ENCODE data around the gene CARD9.
A peak's percentile ranks its signal among the peaks of the same experiment; 100 is the strongest.

CARD9 gene

GRCh38 chr9:136379401-136379800 lies 5.9 kb upstream of the CARD9 start:
- no peak for DNase-seq

GRCh38 chr9:136379003-136379287 lies 5.5 kb upstream of the CARD9 start:
- no peak for DNase-seq

DNA sequence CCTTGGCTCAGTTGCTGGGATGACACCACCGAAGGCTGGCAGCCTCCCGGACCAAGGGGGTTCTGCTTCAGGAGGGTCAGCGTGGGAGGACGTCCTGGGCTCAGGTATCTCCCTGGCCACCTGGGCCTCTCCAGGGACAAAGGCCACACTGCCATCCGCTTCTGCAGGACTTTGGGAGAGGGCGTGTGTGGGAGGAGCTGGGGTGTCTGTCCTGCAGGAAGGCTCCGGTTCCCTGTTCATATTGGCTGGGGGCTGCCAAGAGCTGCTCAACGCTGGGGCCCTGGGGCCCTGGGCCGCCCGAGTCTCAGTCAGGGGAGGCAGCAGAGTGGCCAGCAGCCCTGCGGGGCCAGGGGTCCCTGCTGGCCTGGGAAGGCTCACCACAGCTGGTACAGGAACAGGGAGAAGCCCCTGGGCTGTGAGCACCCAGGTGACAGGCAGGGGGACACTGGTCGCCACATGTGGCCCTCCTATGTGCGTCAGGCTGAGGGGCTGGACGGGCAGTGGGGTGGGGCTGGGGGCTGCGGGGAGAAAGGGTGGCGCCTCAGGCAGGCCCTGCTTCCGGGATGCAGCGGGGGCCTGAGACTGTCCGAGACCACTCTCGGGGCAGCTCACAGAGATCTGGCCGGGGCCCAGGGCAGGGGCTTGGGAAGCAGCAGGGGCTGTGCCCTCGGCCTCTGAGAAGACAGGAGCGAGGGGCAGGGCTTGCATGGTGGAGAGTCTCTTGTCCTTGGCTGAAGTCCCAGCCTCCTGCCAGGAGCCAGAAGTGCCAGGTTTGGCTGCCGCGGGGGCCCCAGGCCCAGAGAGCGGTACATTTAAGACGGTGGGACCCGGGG lies 4.9 kb upstream of the CARD9 start:
- DNase-seq, result no peak

- no peak for DNase-seq
Measured at GRCh38 chr9:136377341-136378169, 4.1 kb upstream of the CARD9 start.

DNA sequence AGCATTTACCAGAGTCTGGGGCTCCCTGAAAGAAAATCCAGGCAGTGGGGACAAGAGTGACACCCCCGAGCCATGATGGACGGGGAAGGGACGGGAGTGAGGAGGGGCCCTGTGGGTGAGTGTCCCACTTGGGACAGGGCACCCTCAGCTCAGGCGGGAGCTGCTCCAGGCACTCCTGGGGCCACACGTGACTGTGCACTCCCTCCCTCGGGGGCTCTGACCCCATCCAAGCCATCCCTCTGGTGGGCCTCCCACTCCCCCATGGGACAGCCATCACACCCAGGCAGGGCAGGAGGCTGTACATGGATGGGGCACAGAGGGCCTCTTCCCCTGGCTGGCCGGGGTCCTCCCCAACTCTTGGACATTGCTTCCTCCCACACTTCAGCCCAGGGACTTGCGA lies 3.0 kb upstream of the CARD9 start:
- DNase-seq, result no peak

DNA sequence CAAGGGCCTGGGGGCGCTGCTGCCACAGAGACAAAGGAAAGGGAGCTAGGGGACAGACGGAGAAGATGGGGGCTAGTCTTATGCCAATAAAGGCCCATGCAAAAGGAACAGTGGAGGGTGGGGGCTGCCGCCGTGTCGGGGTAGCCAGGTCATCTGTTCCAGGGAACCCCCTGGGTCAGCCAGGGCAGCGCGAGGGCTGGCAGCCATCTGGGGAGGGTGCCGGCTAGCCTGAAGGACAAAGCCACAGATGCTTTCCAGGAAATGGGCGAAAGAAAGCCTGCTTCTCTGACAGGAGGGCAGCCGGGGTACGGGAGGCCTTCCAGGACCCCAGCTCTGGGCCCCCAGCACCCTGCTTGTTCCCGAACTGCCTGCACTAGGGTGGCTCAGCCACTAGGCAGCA lies 1.6 kb upstream of the CARD9 start:
- DNase-seq, result no peak

DNA sequence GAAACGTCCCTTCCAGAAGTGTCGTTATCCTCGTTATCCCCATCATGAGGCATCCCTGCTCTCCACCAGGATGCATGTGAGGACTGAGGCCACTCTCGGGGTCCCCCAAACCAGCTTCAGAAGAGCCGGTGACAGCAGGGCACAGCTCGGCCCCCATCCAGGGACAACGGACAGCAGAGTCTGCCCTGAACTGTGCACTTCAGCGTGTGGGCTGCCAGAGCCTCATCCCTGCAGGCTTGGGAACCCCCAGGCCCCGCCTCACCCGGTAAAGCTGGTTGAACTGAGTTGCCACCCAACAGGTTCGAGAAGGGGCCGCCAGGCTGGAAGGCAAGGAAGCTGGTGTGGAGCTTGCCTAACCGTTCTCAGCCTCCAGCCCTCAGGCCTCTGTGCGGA lies 710 bp upstream of the CARD9 start:
- no peak for DNase-seq

DNA sequence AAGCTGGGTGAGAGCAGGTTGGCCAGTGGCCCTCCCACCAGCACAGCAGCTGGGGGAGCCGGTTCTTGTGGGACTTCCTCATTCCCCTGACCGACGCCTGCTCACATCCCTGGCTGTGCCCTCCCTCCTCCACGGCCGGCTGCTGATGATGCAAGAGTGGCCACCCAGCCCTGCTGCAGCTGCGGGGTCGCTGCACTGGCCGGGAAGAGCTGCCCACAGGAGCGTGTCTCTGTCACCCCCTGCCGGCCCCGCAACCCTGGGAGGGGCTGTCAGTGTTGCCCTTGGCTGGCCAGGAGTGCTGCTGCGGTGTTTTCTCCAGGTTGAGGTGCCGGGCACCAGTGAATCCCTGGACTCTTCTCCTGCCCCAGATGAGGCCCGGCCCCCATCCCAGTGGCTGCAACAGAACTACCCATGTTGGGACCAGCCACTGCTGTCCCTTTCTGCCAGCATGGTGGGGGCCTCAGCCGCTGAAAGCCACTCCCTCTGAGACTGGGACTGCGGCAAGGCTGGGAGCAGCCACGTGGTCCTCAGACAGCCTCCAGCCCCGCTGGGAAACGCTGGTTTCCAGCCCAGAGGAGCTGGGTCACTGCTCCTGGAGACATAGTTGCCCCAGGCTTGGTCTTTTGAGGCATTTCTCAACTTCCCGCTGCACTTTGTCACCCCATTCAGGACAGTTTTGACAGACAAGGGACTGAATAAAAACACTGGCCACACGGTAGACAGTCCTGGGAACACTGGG lies 739 bp downstream of the CARD9 start:
- DNase-seq, result no peak

DNA sequence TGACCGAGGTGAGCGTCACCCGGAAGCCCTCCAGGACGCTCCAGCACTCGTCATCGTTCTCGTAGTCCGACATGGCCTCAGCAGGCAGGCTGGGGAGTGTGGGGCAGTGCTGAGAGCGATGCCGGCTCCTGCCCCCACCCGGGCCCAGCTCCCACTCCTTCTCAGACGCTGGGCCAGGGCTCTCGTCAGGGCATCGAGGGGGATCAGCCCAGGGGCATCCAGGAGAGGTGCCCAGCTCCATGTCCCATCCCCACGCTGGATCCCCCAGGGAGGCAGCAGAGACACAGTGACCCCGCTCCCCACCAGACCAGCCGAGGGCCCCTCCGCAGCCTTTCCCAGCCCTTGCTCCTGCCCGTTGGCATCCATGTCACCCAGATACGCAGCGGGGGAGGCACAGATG lies 1.5 kb downstream of the CARD9 start:
- no peak for DNase-seq

DNA sequence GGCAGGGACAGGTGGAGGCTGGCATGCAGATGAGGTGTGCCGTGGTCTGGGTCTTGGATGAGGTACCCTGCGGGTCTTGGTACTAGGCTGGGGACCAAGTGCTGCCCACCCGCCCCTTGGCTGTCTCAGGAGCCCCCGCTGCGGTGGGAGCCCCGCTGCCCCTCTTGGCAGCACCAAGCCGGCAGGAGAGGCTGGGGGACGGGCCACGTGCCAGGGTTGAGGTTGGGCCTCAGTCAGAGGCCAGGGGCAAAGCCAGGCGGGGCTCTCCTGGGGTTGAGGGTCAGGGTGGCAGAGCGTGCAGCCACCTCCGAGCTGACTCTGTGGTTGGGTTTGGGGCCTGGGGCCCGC lies 2.0 kb downstream of the CARD9 start:
- DNase-seq, result no peak

GRCh38 chr9:136370687-136371532 lies 2.6 kb downstream of the CARD9 start:
- DNase-seq, result no peak

DNA sequence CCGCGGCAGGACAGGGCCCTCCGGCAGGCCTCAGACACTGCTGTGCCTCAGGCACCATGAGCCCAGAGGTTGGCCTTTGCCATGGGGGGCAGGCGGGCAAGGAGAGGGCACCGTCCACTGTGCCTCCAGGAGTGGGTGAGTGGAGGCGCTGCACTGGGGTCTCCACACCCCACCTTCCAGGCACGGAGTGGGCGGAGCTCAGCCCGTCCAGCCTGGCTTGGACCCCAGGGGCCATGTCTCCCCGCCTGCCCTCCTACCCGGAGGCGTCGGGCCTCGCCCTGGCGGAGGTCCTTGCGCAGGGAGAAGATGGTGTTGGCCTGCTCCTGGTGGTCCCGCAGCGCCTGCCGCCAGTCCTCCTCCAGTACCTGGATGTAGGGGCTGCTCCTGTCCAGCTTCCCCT lies 3.4 kb downstream of the CARD9 start:
- no peak for DNase-seq

- DNase-seq, result no peak
Measured at GRCh38 chr9:136368190-136368589, 5.3 kb downstream of the CARD9 start.

- DNase-seq, result no peak
Measured at GRCh38 chr9:136367296-136368145, 5.9 kb downstream of the CARD9 start.

DNA sequence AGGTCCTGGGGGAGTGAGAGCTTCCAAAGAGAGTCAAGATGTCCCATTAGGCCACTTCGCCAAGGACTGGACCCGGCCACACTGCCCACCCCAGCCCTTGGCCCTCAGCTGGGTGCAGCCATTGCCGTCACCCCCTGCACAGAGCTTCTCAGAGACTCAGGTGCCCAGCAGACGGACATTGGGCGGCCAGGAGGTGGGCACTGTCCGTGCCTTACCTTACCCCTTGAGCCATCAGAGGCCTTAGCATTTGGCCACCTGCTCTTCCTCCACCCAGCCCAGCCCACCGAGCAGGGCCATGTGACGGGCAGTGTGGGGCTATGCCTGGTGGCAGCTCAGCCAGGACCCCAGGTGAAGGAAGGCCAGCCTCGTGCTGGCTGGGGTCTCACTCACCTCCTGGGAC lies 6.6 kb downstream of the CARD9 start:
- DNase-seq, result no peak

DNA sequence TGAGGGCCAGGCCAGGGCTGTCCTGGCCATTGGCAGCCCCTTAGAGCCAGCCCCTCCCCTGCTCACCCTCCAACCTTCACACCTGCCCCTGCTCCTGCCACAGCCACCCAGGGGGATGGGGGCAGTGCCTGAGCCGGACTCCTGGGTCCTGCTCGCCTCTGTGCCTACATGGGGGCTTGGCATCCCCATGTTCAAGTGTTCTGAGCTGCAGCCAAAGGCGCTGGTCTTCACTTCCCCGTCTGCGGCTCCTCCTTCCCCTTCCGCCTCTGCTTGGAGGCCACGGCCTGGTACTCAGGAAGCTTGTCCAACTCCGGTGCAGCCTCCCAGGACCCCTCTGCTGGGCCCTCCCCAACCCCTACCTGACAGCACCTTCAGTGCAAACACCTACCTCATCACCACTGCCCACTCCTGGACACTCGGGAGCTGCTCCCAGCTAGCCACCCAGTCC lies 7.7 kb downstream of the CARD9 start:
- DNase-seq, result no peak

GRCh38 chr9:136364942-136365774 lies 8.3 kb downstream of the CARD9 start:
- DNase-seq, result no peak

DNA sequence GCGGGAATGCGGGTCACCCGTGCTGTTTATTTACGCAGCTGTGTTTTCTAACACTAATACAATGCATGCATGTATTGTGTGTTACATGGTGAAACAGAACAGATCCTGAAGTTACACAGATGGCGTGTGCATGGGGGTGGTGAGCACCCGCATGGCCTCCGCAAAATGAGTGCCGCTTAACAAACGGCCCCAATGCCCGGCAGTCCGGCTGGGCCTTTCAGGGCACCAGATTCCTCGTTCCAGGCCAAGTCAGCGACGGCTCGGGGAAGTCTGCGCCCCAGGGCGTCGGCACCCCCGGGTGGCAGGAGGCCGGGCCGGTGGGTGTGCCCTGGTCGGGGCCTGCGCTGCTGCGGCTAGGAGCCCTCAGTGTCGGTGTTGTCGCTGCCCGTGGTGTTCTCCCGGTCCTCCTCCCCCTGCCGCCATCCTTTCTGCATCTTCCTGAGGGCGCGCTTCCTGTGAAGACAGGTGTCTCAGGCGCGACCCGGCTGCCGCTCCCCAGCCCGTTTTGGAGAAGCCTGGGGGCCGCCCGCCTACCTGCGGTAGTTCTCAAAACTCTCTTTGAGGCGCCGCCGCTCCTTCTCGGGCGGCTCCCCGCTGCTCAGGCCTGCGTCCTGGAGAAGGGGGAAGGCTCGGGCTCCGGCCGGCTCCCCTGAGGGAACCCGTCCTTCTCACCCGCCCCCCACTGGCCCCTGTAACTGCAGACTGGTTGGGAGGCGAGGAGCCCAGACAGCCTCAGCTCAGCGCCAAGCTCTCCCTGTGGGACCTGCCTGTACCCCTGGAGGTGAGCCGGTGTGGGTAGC lies 9.3 kb downstream of the CARD9 start:
- no peak for DNase-seq

- peak; percentile 95 for DNase-seq
Measured at GRCh38 chr9:136363106-136363948, 10.1 kb downstream of the CARD9 start, which contains the start of gene DNLZ. DNLZ (minus strand) TSS chr9:136363744; CDS start chr9:136363714, 30 bp downstream.
